LoVo (cell line): ENCODE results near the gene STIM2.
"Not testable (repeated sequence)": the region's sequence is repeated elsewhere in the genome, so short reads cannot be mapped to it uniquely, and the experiment has no call there.

Source experiments
- DNase-seq: peaks from one replicate; pipeline ENCODE4 v3.0.0-alpha.2; 2016; ENCODE audit warnings: low spot score

STIM2 gene

DNA sequence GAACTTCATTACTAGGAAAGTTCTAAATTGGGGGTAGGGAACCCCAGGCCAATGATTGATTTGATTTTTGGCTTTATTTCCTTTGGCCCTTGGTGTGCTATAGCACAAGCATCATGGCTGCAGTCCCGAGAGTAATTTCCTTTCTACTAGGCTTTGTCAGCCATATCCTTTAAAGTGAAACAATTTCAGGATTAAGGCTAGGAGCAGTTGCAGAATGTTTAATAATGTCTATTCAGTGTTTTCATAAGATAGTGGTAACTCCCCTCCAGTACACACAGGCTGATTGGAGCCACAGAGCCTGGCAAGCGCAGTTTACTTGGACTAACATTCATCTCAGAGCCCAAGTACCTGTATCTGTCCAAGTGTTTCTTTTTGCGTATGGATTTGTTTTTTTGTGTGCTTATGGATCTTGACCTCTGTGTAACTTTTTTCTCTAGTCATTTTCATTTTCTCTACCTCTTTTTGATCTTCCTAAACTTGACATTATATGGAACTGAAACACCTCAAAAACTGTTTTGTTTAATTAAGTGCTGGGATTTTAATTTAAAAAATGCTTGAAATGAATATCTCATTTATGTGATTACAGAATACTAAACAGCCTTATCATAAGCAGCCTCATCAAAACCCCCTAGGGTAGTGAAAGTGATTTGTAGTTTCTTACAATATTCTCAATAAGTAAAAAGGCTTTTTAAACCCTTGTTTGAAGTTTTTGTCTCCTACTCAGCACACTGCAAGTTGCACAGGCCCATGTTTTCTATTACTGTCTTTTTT is 7.5 kb downstream of the STIM2 start:
- no peak for DNase-seq

DNA sequence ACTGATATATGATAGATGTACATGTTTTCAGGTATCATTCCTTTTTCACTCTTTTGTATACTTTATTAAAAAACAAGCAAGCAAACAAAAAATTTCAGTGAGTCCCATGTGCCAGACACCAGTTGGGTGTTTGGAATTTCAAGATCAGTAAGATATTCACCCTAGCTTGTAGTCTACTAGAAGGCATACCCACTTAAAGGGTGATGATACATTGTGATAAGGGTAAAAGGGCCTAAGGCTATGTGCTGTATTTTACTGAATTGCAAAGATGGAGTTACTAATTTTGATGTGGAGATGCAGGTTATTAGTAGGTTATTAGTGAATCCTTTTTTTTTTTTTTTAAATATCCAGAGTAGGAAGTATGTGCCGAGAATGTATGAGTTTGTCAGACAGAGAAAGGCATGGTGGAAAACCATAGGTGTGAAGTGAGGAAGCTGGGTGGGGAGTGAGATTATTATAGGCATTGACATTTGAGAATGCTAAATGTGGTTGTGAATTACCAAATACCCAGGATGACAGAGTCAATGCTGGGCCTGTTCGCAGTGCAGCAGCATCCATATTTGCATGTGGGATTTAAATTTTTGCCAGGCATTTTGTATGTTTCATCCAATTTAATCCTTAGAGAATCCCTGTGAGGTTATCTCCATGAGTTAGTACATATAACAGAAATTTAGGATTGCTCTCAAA is 10.1 kb downstream of the STIM2 start:
- no peak for DNase-seq

DNA sequence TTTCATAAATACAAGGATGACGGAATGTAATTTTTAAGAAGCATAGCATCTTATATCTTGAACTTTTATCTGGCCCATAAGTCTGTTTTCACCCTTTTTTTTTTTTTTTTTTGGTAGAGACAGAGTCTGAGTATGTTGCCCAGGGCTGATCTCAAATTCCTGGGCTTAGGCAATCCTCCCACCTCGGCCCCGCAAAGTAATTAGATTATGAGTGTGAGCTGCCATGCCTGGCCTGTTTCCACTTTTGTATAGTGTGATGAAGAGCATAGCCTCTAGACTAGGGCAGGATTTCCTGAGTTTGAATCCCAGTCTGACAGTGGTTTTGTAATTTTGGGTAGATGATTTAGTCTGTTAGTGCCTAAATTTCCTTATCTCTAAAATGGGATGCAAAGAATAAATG is 11.0 kb downstream of the STIM2 start:
- no peak for DNase-seq

DNA sequence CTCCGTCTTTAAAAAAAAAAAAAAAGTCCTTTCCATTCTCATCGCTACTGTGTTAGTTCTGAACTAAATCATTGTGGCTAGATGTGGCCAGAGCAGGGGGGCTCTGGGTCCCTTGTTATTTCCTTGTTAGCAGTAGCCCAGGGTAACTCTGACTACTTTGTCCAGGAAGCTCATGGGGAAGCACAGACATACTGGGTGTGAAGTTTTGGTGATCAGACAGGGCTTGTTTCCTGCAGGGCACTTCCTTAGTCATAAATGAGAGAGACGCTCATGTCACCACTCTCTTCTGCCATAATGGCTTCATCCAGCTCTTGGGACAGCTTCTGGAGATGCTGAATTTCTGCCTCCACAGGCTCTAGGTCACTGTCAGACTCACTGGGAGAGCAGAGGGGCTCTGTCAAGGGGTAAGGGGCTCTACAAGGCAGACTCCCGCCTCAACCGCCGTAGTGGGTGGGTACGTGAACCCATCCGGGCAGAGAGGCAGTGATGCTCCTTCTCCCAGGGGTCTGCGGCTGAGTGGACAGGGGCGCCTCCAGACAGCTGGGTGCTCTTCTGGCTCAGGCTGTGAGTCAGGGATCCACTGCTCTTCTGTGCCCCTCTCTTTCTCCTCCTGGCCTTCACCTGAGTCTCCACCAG is 12.9 kb downstream of the STIM2 start:
- DNase-seq, result no peak

DNA sequence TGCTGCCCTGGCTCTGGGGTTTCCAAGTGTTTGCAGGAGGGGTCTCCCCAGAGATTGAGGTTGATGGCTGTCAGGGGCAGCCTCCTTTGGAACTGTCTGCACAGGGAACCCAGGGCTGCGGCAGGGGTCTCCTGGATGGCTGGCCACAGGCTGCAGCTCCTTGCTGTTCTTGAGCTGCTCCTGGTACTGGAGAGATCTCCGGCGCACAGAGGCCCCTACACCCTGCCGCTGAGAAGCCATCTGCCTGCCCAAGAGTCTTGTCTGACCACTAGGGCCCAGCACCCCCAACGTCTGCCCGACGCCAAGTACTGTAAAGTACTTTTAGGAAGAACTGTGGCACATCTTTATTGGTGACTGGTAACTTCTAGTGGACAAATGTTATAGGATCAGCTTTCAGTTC is 13.5 kb downstream of the STIM2 start:
- DNase-seq, result no peak

DNA sequence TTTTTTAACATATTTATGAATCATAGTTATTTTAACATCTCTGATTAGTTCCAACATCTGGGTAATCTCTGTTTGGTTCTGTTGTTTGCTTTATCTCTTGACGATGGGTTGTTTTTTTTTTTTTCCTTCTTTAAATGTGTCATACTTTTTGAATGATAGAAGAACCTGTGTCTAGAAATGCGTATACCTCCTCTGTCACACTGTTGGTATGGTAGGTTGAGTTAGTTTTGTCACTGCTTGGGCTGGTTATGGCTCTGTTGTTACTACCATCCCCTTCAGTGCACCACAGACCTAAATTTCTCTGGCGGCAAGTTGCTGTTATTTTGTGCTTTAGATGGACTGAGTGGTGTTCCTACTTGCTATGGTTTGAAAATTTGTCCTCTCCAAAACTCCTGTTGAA is 16.8 kb downstream of the STIM2 start:
- DNase-seq, result no peak

DNA sequence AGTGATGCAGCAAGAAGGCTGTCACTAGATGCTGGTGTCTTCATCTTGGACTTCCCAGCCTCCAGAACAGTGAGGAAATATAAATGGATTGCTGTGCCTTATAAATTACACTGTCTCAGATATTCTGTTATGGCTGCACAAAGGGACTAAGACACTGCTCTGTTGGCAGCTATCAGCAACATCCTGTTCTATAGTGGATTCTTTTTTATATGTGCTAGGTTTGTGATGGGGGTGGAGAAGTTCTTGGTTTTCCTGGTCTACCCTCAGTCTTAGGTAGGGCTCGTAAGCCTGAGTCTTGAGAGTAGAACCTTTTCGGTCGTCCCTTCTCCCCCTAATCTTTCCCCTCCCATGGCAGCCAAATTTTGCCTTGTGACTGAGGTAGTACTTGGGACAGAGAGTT is 17.3 kb downstream of the STIM2 start:
- no peak for DNase-seq

DNA sequence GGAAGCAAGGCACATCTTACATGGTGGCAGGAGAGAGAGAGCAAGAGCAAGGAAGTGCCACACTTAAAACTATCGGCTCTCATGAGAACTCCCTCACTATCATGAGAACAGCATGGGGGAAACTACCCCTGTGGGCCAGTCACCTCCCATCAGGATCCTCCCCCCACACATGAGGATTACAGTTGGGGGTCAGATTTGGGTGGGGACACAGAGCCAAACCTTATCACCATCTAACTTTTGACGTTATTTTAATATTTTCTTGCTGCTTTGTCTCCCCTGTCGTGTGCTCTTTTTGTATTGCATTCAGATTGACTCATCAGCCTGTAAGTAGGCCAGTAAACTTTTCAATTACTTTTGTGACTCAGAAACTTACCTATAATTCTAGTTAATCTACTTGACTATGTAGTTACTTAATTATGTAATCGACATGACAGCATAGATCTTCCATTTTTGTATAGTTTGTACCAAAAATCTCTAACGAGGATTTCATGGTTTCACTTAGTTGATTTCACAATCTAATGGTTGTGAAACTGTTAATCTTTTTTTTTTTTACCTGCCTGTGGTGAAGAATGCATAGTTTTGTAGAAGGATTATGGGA is 18.3 kb downstream of the STIM2 start:
- no peak for DNase-seq

DNA sequence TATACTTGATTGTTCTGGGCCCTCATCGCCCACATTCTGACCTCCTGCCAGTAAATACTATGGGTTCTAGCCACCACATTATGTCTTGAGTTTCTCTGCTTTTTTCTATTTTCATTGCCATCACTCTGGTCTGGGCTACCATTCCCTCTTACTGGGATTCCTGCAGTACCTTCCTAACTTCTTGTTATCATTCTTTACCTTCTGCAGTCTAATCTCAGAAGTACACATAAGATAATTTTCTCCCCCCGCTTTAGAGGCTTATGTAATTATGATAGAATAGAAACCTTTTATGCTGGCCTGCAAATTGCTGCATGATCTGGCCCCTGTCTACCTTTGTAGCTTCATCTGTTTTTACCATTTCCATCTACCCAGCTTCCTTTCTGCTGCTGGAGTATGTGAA is 19.2 kb downstream of the STIM2 start:
- no peak for DNase-seq

DNA sequence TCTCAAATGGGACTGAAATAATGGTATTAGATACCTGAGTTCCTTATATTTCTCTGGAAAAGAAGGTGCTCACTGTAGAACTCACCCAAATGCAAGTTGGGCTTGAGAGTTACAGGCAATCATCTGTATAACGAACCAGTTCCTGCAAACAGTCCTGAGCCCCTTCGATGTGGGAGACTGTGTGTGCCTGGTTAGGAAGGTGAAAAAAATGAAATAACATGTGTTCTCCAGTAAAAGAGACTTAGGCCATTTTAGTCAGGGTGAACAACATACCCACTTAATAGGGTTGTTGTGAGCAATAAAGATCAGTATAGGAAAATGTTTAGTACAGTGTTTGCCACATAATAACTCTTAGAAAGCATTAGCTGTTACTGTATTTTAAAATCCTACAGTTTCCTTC is 23.4 kb downstream of the STIM2 start:
- no peak for DNase-seq

DNA sequence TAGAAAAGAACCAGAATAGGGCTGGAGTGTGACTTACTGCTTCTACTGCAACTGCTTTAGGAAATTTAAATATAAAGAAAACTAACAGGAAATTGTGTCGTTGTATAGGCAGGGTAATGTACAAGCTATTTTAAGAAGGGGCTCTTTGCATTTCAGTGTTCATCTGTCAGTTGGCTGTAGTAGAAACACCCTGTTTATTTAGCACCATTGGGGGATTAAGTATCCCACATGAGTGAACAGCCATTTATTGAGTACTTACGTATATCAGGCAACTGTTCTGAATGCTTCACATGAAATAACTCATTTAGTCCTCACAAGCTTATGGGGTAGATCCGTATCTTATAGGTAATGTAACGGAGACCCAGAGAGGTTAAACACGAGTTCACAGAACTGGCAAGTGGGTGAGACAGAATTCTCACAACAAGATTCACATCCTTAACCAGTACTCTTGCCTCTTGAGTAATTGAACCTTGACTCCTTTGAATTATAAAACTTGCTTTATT is 23.9 kb downstream of the STIM2 start:
- DNase-seq, result no peak

DNA sequence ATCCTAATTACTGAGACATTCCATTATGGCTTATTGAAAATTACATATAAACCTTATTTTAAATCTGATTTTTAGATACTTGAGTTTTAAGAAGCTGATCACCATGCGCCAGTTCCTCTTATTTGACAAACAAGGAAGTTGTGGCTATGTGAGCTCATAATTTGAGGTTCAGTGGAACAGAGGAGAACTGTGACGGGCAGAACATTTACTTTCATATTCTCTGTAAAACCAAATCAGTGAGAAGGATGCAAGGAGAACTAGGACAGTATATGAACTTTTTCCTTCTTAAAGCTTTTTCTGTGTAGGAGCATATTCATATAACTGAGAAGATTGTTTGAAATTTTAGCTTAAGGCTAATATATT is 25.3 kb downstream of the STIM2 start:
- DNase-seq, result no peak

DNA sequence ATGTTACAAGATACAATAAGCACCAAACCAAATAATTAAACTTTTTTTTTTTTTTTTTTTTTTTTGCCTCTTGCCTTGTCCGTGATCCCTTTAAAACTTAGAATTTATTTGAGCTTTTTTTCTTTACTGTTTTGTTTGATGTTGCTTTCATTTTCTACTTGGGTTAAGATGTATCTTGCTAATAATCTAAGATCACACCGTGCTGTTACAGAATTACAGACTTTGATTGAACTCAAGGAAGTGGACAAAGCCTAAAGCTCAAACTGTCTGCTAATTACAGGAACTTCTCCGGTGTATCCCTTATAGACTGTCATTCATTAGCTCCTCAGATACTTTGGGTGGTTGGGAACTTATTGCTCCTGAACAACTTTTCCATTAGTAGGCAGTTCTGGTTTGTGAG is 26.5 kb downstream of the STIM2 start:
- DNase-seq, result no peak

DNA sequence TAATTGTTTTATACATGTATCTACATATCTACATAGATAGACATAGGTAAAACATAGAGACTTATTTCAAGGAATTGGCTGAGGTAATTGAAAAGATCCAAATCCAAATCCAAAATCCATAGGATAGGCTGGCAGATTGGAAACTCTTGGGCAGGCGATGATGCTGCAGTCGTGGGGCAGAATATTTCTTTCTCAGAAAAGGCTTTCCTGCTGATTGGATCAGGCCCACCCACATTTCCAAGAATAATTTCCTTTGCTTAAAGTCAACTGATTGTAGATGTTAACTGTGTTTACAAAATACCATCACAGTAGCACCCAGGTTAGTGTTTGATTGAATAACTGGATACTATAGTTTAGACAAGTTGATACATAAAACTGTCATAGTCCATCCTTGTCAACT is 27.2 kb downstream of the STIM2 start:
- no peak for DNase-seq

DNA sequence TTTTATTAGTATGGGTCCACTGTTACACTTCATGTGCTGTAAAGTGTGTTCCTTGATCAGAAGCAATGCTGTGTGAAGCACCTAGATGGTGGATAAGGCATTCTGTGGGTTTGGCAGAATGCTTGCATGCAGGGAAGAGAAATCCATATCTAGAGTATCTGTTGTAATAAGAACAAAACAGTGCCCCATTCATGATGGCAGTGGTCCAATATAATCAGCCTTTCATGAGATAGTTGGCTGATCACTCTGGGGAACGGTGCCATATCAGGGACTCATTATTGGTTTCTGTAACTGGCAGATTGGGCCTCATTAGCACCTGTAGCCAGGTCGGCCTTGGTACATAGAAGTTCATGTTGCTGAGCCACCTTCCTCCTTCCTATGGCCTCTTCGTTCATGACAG is 28.7 kb downstream of the STIM2 start:
- DNase-seq, result no peak

DNA sequence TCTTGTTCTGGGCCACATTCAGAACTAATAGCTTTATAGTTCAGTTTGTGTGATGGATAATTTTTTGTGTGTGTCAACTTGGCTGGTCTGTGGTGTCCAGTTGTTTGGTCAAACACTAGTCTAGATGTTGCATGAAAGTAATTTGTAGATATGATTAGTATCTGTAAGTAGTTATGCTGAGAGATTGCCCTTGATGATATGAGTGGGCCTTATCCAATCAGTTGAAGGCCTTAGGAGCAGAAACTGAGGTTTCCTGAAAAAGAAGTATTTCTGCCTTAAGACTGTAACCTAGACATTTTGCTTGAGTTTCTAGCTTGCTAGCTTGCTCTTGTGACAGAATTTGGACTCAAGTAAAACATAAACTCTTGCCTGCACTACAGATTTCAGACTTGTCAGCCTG is 30.4 kb downstream of the STIM2 start:
- DNase-seq, result no peak

DNA sequence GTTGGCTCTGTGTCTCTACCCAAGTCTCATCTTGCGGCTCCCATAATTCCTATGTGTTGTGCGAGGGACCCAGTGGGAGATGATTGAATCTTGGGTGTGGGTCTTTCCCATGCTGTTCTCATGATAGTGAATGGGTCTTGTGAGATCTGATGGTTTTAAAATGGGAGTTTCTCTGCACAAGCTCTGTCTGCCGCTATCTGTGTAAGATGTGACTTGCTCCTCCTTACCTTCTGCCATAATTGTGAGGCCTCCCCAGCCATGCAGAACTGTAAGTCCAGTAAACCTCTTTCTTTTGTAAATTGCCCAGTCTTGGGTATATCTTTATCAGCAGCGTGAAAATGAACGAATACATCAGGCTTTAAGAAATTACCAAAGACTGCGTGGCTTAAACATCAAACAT is 31.2 kb downstream of the STIM2 start:
- no peak for DNase-seq

DNA sequence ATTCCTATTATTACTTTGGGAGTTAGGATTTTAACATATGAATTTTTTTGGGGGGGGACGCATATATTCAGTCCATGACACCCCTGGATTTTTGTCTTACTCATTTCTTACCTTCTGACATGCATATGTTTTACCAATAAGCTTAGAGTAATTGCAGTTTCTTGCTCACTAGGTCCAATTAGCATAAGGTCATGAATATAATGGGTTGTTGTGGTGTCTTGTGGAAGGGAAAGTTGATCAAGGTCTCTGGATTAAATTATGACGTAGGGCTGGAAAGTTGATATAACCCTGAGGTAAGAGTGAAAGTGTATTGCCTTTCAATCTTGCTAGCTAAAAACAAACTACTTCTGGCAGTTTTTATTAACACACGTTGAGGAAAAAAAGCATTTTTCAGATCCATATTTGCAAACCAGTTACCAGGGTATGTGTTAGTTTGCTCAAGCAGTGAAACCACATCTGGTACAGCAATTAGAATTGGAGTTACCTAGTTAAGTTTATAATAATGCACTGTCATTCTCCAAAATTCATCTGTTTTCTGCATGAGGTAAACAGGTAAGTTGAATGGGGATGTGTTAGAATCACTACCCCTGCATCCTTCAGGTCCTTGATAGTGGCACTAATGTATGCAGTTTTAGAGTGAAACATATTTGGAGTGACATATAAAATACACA is 32.0 kb downstream of the STIM2 start:
- DNase-seq, result no peak

DNA sequence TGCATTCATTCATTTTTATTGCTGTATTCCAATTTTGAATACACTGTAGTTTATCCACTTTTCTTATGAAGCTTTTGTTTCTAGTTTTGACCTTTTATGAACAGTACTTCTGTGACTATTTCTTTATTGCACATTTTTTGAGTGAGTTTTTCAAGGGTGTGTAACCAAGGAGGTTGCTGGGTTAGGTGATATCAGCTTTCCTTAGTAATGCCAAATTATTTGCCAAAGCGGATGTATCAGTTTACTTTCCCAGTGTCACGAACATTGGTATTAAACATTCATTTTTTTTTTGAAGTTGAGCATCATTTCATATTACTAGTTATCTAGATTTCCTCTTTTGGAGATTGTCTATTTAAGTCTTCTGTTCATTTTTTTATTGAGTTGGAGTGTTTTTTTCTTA is 32.9 kb downstream of the STIM2 start:
- DNase-seq, result no peak

DNA sequence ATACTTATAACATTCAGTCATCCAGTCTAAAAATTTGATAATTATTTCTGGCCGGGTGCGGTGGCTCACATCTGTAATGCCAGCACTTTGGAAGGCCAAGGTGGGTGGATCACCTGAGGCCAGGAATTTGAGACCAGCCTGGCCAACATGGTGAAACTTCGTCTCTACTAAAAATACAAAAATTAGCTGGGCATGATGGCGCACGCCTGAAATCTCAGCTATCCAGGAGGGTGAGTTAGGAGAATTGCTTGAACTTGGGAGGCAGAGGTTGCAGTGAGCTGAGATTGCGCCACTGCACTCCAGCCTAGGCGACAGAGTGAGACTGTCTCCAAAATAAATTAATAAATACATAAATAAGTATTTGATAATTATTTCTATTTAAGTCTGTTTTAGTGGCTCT is 34.2 kb downstream of the STIM2 start:
- DNase-seq, result not testable (repeated sequence)

DNA sequence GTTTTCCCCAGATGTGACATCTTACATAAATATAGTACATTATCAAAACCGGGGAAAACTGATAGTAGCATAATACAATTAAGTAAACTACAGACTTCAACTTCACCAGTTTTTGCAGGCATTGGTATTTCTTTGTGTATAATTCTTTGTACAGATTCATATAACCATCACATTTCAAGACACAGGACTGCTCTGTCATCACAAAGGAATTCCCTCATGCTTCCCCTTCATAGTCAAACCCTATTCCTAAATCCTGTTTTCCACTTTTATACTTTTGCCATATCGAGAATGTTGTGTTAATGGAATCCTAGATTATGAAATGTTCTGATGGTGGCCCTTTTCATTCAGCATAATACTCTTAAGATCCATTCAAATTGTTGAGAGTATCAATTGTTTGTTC is 36.0 kb downstream of the STIM2 start:
- no peak for DNase-seq

DNA sequence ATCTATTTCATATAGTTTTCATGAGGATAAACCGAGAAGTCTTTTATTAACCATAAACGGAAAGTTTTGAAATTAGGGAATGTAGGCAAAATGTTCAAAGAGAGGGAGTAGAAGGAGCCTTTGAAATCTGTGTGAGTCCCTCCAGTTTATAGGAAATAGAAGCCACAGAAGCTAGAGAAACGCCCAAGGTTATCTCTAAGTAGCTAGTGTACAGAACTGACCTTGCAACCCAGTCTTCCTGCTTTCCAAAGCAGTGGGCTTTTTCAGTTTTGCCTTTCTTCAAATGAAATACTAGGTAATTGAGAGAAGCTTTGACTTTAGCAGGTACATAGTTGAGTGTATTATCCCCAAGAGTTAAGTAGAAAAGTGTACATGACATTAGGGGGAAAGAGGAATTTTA is 39.4 kb downstream of the STIM2 start:
- no peak for DNase-seq
